ENCODE data around the gene BICRAL. TPM values are rescaled to one million over a fixed set of nuclear protein-coding genes. Genes with fewer than 3 reads are reported as not detected.
"Not testable (repeated sequence)": the region's sequence is repeated elsewhere in the genome, so short reads cannot be mapped to it uniquely, and the experiment has no call there.

BICRAL gene, protein sequence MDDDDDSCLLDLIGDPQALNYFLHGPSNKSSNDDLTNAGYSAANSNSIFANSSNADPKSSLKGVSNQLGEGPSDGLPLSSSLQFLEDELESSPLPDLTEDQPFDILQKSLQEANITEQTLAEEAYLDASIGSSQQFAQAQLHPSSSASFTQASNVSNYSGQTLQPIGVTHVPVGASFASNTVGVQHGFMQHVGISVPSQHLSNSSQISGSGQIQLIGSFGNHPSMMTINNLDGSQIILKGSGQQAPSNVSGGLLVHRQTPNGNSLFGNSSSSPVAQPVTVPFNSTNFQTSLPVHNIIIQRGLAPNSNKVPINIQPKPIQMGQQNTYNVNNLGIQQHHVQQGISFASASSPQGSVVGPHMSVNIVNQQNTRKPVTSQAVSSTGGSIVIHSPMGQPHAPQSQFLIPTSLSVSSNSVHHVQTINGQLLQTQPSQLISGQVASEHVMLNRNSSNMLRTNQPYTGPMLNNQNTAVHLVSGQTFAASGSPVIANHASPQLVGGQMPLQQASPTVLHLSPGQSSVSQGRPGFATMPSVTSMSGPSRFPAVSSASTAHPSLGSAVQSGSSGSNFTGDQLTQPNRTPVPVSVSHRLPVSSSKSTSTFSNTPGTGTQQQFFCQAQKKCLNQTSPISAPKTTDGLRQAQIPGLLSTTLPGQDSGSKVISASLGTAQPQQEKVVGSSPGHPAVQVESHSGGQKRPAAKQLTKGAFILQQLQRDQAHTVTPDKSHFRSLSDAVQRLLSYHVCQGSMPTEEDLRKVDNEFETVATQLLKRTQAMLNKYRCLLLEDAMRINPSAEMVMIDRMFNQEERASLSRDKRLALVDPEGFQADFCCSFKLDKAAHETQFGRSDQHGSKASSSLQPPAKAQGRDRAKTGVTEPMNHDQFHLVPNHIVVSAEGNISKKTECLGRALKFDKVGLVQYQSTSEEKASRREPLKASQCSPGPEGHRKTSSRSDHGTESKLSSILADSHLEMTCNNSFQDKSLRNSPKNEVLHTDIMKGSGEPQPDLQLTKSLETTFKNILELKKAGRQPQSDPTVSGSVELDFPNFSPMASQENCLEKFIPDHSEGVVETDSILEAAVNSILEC
- 2.4 and 3.0 TPM in 2 replicates for total RNA-seq (2014; rRNA removed; shearing (Covaris generic))

GRCh38 chr6:42781796-42782688 lies at the start of gene BICRAL:
Gene BICRAL (plus strand): TSS chr6:42782052. CDS start chr6:42822023, 39,971 bp downstream.
- peak; percentile 88 for DNase-seq (ENCODE audit: low read depth)

- not testable (repeated sequence) for DNase-seq (ENCODE audit: low read depth)
Measured at GRCh38 chr6:42733867-42734481, 47.9 kb upstream of the BICRAL start.

GRCh38 chr6:42735976-42736375 lies 45.9 kb upstream of the BICRAL start:
- DNase-seq (ENCODE audit: low read depth), result no peak

DNA sequence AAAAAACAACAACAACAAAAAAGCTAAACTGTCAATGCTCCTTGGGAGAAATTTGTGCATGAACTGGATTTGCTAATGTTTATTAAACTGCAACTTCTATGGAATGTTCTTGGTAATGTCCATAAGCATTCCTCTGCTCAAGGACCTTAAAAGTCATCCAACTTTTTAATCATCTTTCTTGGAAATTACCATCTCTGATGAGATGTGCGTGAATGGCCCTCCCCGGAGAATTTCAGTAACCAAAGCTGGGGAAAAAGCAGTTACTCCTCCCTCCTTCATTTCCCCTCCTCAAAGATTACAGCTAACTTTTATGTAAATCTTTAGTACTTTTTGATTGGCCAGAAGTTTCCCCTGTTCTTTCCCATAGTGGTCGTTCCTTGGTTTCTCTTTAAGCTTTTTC lies 41.1 kb upstream of the BICRAL start:
- no peak for DNase-seq (ENCODE audit: low read depth)

DNA sequence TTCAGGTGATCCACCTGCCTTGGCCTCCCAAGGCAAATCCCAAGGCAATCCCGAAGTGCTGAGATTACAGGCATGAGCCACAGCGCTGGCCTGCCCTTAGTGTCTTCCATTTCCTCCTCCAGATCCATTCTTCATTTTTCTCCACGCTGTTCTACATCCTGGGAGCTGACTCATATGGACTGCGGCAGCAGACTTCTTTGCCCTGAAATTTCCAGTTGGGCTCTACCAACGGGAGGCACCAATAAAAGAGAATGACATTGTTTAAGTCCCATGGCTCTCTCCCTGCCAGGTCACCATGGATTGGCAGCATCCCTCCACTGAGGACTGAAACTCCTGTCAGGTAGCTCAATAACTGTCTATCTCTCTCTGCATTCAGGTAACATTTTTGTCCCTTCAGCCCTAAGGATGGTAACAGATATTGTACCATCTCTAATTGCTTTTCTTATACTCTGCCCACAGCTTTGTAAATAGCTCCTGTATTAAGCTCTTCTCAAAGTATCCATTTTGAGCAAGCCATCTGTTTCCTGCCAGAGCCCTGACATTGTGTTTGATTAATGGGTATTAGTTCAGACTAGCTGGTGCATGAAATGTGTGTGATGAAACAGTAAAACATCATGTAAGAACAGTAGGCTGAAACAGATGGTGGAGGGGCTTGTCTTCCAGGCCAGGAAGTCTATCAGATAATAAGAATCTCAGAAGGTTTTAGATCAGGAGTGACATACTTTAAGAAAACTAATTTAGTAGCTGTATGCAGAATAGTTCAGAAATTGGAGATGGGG lies 39.5 kb upstream of the BICRAL start:
- peak; percentile 49 for DNase-seq (ENCODE audit: low read depth)

- DNase-seq (ENCODE audit: low read depth), result no peak
Measured at GRCh38 chr6:42744351-42744893, 37.4 kb upstream of the BICRAL start.

GRCh38 chr6:42745083-42745639 lies 36.7 kb upstream of the BICRAL start:
- DNase-seq (ENCODE audit: low read depth), result peak; percentile 41

- DNase-seq (ENCODE audit: low read depth), result peak; percentile 99
Measured at GRCh38 chr6:42745640-42746462, 36.0 kb upstream of the BICRAL start, which contains the start of gene TBCC. Gene TBCC (minus strand): TSS chr6:42746103. CDS start chr6:42746073, 30 bp downstream.

- DNase-seq (ENCODE audit: low read depth), result peak; percentile 98
Measured at GRCh38 chr6:42746463-42747391, 35.1 kb upstream of the BICRAL start.

DNA sequence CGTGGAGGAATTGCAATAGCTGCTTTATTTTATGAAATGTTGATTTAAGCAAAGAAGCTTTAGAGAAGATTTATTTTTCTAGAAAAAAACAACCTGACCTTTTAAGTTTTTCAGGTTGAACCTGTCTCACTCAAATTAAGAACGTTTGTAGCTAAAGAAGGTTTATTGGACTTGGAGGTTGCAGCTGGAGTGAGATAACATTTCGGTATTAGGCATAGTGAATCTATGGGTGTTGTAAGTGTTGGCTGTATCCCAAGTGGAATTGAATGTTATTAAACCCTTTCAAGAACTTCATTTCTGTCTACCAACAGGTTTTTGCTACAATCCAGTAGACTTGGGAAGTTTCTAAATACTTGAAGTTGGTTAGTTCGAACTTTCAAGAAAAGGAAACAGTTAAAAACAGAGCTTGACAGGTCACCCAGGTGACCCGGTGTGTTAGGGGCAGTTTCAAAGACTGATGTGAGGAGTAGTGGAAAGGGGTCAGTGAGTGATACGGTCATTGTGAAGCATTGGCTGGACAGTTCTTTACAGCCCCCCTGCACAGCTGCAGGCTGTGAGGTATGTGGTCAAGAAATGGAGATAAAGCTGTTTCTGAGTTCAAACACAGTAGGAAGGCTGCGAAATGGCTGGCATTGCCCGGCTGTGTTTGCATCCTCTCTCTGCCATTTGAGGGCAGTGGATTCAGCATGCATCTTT lies 33.5 kb upstream of the BICRAL start:
- DNase-seq (ENCODE audit: low read depth), result no peak

GRCh38 chr6:42751055-42751454 lies 30.8 kb upstream of the BICRAL start:
- DNase-seq (ENCODE audit: low read depth), result no peak

- DNase-seq (ENCODE audit: low read depth), result no peak
Measured at GRCh38 chr6:42754759-42755158, 27.1 kb upstream of the BICRAL start.

- DNase-seq (ENCODE audit: low read depth), result no peak
Measured at GRCh38 chr6:42756722-42757121, 25.1 kb upstream of the BICRAL start.

DNA sequence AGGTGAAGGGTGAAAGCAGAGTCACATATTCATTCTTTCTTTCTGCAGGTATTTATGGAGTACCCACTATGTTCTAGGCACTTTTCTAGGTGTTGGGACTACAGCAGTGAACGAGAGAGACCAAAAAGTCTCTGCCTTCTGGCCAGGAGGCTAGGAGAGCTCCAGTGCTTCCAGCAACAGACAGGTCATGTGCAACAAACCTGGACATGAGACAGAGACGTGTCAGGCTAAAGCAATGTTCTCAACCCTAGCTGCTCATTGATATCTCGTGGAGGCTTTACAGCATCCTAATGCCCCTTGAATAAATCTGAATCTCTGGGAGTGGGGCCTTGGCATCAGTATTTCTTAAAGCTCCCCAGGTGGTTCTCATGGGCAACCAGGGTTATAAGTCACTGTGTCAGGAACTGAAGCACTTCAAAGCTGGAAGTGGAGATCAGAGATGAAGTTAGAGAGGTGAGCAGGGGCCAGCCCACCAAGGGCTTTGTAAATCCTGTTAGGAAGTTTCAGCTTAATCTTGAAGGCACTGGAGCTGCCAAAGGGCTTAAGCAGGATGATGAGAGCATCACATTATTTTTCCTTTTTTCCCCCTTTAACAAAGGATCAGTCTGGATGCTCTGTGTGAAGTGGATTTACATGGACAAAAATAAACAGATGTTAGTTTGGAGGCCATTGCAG lies 23.0 kb upstream of the BICRAL start:
- no peak for DNase-seq (ENCODE audit: low read depth)

- DNase-seq (ENCODE audit: low read depth), result no peak
Measured at GRCh38 chr6:42761287-42762067, 20.4 kb upstream of the BICRAL start.
